Head of caudate nucleus (tissue), 42 donors: ENCODE measurements around the gene PLA2G6.
"Not testable (repeated sequence)": the region's sequence is repeated elsewhere in the genome, so short reads cannot be mapped to it uniquely, and the experiment has no call there.

Experiments
- DNase-seq, 42 donors: peaks; one replicate each; pipeline versions ENCODE4 v3.0.0 to v3.0.0-alpha.2; 2020 to 2021; ENCODE audit warnings: mixed read lengths in 7 of 42
- intact Hi-C: fragments of 100-400 bp; cut with DNase I; formaldehyde crosslinking; loops from one replicate; pipeline ENCODE4 v1.15.0; 2022

PLA2G6 gene

GRCh38 chr22:38199826-38200559 lies 18.4 kb upstream of the PLA2G6 start:
- DNase-seq, result no peak

GRCh38 chr22:38196791-38197419 lies 15.3 kb upstream of the PLA2G6 start:
- peak in 2 of 42 donors; percentile 24 to 30 for DNase-seq
- intact Hi-C loops, result no loop called here

More at GRCh38 chr22:38199826-38200559, 18.4 kb upstream of the PLA2G6 start:
- intact Hi-C loops, result no loop called here

GRCh38 chr22:38193580-38193979 lies 11.9 kb upstream of the PLA2G6 start:
- intact Hi-C loops, result no loop called here
- no peak for DNase-seq

GRCh38 chr22:38192475-38192863 lies 10.8 kb upstream of the PLA2G6 start:
- intact Hi-C loops, result no loop called here
- DNase-seq, result peak in 2 of 42 donors; percentile 34 to 57

- no peak for DNase-seq
- intact Hi-C loops, result no loop called here
These were observed 10.3 kb upstream of the PLA2G6 start for GRCh38 chr22:38191731-38192474.

- intact Hi-C loops, result no loop called here
- no peak for DNase-seq
These were observed 9.4 kb upstream of the PLA2G6 start for GRCh38 chr22:38191055-38191454.

GRCh38 chr22:38190581-38190980 lies 9.0 kb upstream of the PLA2G6 start:
- no peak for DNase-seq
- intact Hi-C loops, result no loop called here

- intact Hi-C loops, result no loop called here
- no peak for DNase-seq
These were observed 7.5 kb upstream of the PLA2G6 start for GRCh38 chr22:38189104-38189503.

- no peak for DNase-seq
- intact Hi-C loops, result no loop called here
These were observed 6.0 kb upstream of the PLA2G6 start for GRCh38 chr22:38187413-38188212.

GRCh38 chr22:38186429-38186828 lies 4.8 kb upstream of the PLA2G6 start:
- DNase-seq, result no peak
- intact Hi-C loops, result no loop called here

- DNase-seq, result no peak
- intact Hi-C loops, result no loop called here
These were observed 3.2 kb upstream of the PLA2G6 start for GRCh38 chr22:38184788-38185187.

GRCh38 chr22:38180841-38181452 lies 683 bp downstream of the PLA2G6 start:
- intact Hi-C loops, result no loop called here
- DNase-seq, result peak in 41 of 42 donors; percentile 40 to 88 (median 64)

GRCh38 chr22:38178605-38178937 lies 3.1 kb downstream of the PLA2G6 start:
- intact Hi-C loops, DNase-seq: not testable (repeated sequence)

GRCh38 chr22:38177926-38178604 lies 3.6 kb downstream of the PLA2G6 start:
- peak in 33 of 42 donors; percentile 10 to 80 (median 51) for DNase-seq
- intact Hi-C loops, result no loop called here

- intact Hi-C loops, DNase-seq: not testable (repeated sequence)
These were observed 4.1 kb downstream of the PLA2G6 start for GRCh38 chr22:38177571-38177925.

GRCh38 chr22:38177044-38177443 lies 4.6 kb downstream of the PLA2G6 start:
- intact Hi-C loops, result no loop called here
- DNase-seq, result no peak

- peak in 14 of 42 donors; percentile 19 to 59 (median 33) for DNase-seq
- intact Hi-C loops, result no loop called here
These were observed 5.4 kb downstream of the PLA2G6 start for GRCh38 chr22:38176170-38176741.
